HepG2 (cell line): ENCODE measurements around the gene GTF2A1. TPM values are rescaled to one million over a fixed set of nuclear protein-coding genes. Genes with fewer than 3 reads are reported as not detected.

Experiments
- ATAC-seq: fragments of 200-7000 bp; cut with Tn5 transposase; 3 replicates; pipeline ENCODE4 v1.9.1; 2020; ENCODE audit warnings: mild to moderate bottlenecking, moderate library complexity
- BruUV-seq: library from RNA; stranded (reverse); fragments of 400-500 nt; replicated peaks from 2 replicates; lab custom pipeline; 2021; lab: Mats Ljungman, UMichigan
- CTCF ChIA-PET: fragments of 300-600 bp; formaldehyde crosslinking; extraction: SDS; loops from one replicate; lab custom pipeline; 2021; ENCODE audit warnings: low total read pairs, inconsistent platforms, low intra/inter-chr PET ratio; lab: Yijun Ruan, JAX
- POLR2A ChIA-PET: fragments of 350-600 bp; sonication (Branson Sonifier 250); formaldehyde crosslinking; loops from one replicate; lab custom pipeline; 2020; ENCODE audit warnings: antibody characterized with exemption, inconsistent platforms; lab: Yijun Ruan, JAX
- DNase-seq: peaks from one replicate; pipeline ENCODE4 v3.0.0-alpha.2; 2015; ENCODE audit warnings: low spot score
- FAIRE-seq: peaks from 3 replicates; lab custom pipeline; 2011; peaks lifted over from hg19 to GRCh38; lab: Jason Lieb, UNC
- H2AFZ ChIP-seq: one replicate; pipeline ENCODE4 v1.6.1; 2011; ENCODE audit warnings: low read length, inconsistent platforms
- H3K27ac ChIP-seq: fragments of 300-600 bp; 3 replicates; pipeline ENCODE4 v1.8.0; 2011; ENCODE audit warnings: mixed run types, mild to moderate bottlenecking, mixed read lengths, low read length, inconsistent platforms; ENCODE audit not compliant: insufficient read depth; ENCODE audit errors: extremely low read length
- H3K27me3 ChIP-seq, 2 experiments: fragments of 200-600 bp in 1 of 2; 2 replicates in 1 of 2; 3 replicates in 1 of 2; pipeline versions ENCODE4 v1.6.0 to v1.8.0; 2011; ENCODE audit warnings: low read length in 2 of 2, mild to moderate bottlenecking in 2 of 2, moderate library complexity in 2 of 2, inconsistent platforms in 1 of 2; ENCODE audit not compliant: insufficient read depth in 2 of 2, control insufficient read depth in 1 of 2
- H3K36me3 ChIP-seq, 2 experiments: fragments of 200-600 bp in 1 of 2; replicated peaks in 1 of 2; 2 replicates in 1 of 2; 3 replicates in 1 of 2; pipeline versions ENCODE4 v1.5.1 to v1.8.0; 2011; ENCODE audit warnings: low read length in 2 of 2, inconsistent platforms in 1 of 2; ENCODE audit not compliant: insufficient read depth in 2 of 2, control insufficient read depth in 1 of 2
- H3K4me1 ChIP-seq: 2 replicates; pipeline ENCODE4 v1.5.1; 2012; ENCODE audit warnings: low read length, inconsistent platforms; ENCODE audit not compliant: insufficient read depth
- H3K4me2 ChIP-seq: 2 replicates; pipeline ENCODE4 v1.6.0; 2011; ENCODE audit warnings: low read depth, low read length, inconsistent platforms
- H3K4me3 ChIP-seq, 3 experiments: fragments of 200-600 bp in 1 of 3; sonication (generic), shearing (Covaris generic) in 1 of 3; replicated peaks in 1 of 3; 2 replicates each; pipeline ENCODE4 v1.5.1; 2011 to 2016; ENCODE audit warnings: low read length in 3 of 3, inconsistent platforms in 2 of 3, low read depth in 2 of 3, mild to moderate bottlenecking in 2 of 3, control low read depth in 1 of 3, mixed read lengths in 1 of 3; ENCODE audit not compliant: insufficient read depth in 1 of 3
- H3K79me2 ChIP-seq: one replicate; pipeline ENCODE4 v1.6.1; 2011; ENCODE audit warnings: low read length, inconsistent platforms; ENCODE audit not compliant: insufficient read depth
- H3K9ac ChIP-seq: 2 replicates; pipeline ENCODE4 v1.6.0; 2011; ENCODE audit warnings: mild to moderate bottlenecking, low read depth, low read length, inconsistent platforms; ENCODE audit not compliant: insufficient read depth
- H3K9me3 ChIP-seq: 2 replicates; pipeline ENCODE4 v1.5.1; 2012; ENCODE audit warnings: mild to moderate bottlenecking, low read length
- H4K20me1 ChIP-seq: 2 replicates; pipeline ENCODE4 v1.6.0; 2011; ENCODE audit warnings: inconsistent platforms, mild to moderate bottlenecking, low read length, moderate library complexity; ENCODE audit not compliant: insufficient read depth
- CENPT ChIP-seq: sonication (generic); formaldehyde crosslinking; IDR thresholded peaks from 2 replicates; pipeline ENCODE4 v1.8.0; 2022; ENCODE audit warnings: low read depth, mild to moderate bottlenecking, moderate library complexity, missing genetic modification reagents
- DPF2 ChIP-seq: sonication (generic); formaldehyde crosslinking; IDR thresholded peaks from 2 replicates; pipeline ENCODE4 v1.4.0; 2020; ENCODE audit warnings: mild to moderate bottlenecking, low read depth, missing genetic modification reagents, borderline replicate concordance
- ELF1 ChIP-seq: sonication (generic); formaldehyde crosslinking; IDR thresholded peaks from 2 replicates; pipeline ENCODE4 v1.4.0; 2020; ENCODE audit warnings: missing genetic modification reagents
- EP300 ChIP-seq, 3 experiments: sonication (generic) in 1 of 3; formaldehyde crosslinking in 1 of 3; IDR thresholded peaks; 2 replicates each; pipeline versions ENCODE4 v1.5.1 to v1.6.1; 2011 to 2020; ENCODE audit warnings: low read depth in 2 of 3, low read length in 2 of 3, borderline replicate concordance in 1 of 3, improper control_type of control experiment in 1 of 3, mild to moderate bottlenecking in 1 of 3, missing genetic modification reagents in 1 of 3, moderate library complexity in 1 of 3
- FIP1L1 ChIP-seq: fragments of 200-400 bp; formaldehyde crosslinking; IDR thresholded peaks from 2 replicates; pipeline ENCODE4 v1.6.1; 2018; ENCODE audit warnings: low read depth, mild to moderate bottlenecking, low read length, moderate library complexity, borderline replicate concordance; ENCODE audit not compliant: insufficient read depth
- HOXA3 ChIP-seq: sonication (generic); formaldehyde crosslinking; IDR thresholded peaks from 2 replicates; pipeline ENCODE4 v1.5.0; 2020; ENCODE audit warnings: missing genetic modification reagents
- KAT8 ChIP-seq: IDR thresholded peaks from 2 replicates; pipeline ENCODE4 v1.6.1; 2016; ENCODE audit warnings: missing genetic modification reagents, missing compliant biosample characterization
- MAFK ChIP-seq, 2 experiments: IDR thresholded peaks in 1 of 2; conservative IDR thresholded peaks in 1 of 2; 2 replicates each; pipeline ENCODE4 v1.6.1; 2011; ENCODE audit warnings: improper control_type of control experiment in 2 of 2, low read length in 2 of 2
- MIER3 ChIP-seq: IDR thresholded peaks from 2 replicates; pipeline ENCODE4 v1.6.1; 2016; ENCODE audit warnings: missing compliant biosample characterization, borderline replicate concordance
- MLXIP ChIP-seq: sonication (generic); formaldehyde crosslinking; IDR thresholded peaks from 2 replicates; pipeline ENCODE4 v1.9.0; 2021; ENCODE audit warnings: missing genetic modification reagents, borderline replicate concordance
- PAWR ChIP-seq: sonication (generic); formaldehyde crosslinking; IDR thresholded peaks from 2 replicates; pipeline ENCODE4 v1.4.0; 2020; ENCODE audit warnings: missing genetic modification reagents, mild to moderate bottlenecking, borderline replicate concordance
- TIGD3 ChIP-seq: sonication (generic); formaldehyde crosslinking; IDR thresholded peaks from 2 replicates; pipeline ENCODE4 v1.5.1; 2020; ENCODE audit warnings: mild to moderate bottlenecking, missing genetic modification reagents, borderline replicate concordance
- ZNF333 ChIP-seq: sonication (generic); formaldehyde crosslinking; IDR thresholded peaks from 2 replicates; pipeline ENCODE4 v1.4.0; 2020; ENCODE audit warnings: mild to moderate bottlenecking, missing genetic modification reagents, borderline replicate concordance
- ZNF432 ChIP-seq: sonication (generic); formaldehyde crosslinking; IDR thresholded peaks from 2 replicates; pipeline ENCODE4 v1.5.0; 2020; ENCODE audit warnings: missing genetic modification reagents, mild to moderate bottlenecking, borderline replicate concordance
- ZNF550 ChIP-seq: sonication (generic); formaldehyde crosslinking; IDR thresholded peaks from 2 replicates; pipeline ENCODE4 v1.4.0; 2020; ENCODE audit warnings: mild to moderate bottlenecking, missing genetic modification reagents, borderline replicate concordance
- ZNF552 ChIP-seq: sonication (generic); formaldehyde crosslinking; IDR thresholded peaks from 2 replicates; pipeline ENCODE4 v1.9.0; 2022; ENCODE audit warnings: missing genetic modification reagents, mild to moderate bottlenecking, borderline replicate concordance
- ZNF780A ChIP-seq: sonication (generic); formaldehyde crosslinking; IDR thresholded peaks from 2 replicates; pipeline ENCODE4 v1.8.0; 2022; ENCODE audit warnings: mild to moderate bottlenecking, missing genetic modification reagents, moderate library complexity
- ZSCAN22 ChIP-seq: sonication (generic); formaldehyde crosslinking; IDR thresholded peaks from 2 replicates; pipeline ENCODE4 v1.4.0; 2020; ENCODE audit warnings: mild to moderate bottlenecking, missing genetic modification reagents
- WGBS: methylation state at CpG from one replicate; pipeline ENCODE4 v1.1.6; 2017; ENCODE audit warnings: low lambda C conversion rate; 5-methylcytosine and 5-hydroxymethylcytosine counted together
- in situ Hi-C: cut with HindIII; loops from 2 replicates; pipeline ENCODE4 v1.10.0; 2017; ENCODE audit warnings: low pct_unique_long_range_greater_than_20kb; ENCODE audit not compliant: extremely low pct_ligation_motif_present
- intact Hi-C: fragments of 100-400 bp; cut with micrococcal nuclease; formaldehyde crosslinking; loops from one replicate; pipeline ENCODE4 v1.10.0; 2022; ENCODE audit not compliant: unreplicated experiment
- polyA plus RNA-seq, 8 experiments: library from polyadenylated mRNA; depleted of rRNA in 3 of 8; stranded (reverse) in 7 of 8; unstranded in 1 of 8; fragments of >200 nt; fragmentation: Illumina TruSeq in 4 of 8; extraction: Trizol in 4 of 8; gene quantifications; 2 replicates each; pipeline versions ENCODE4 v1.2.1 to v1.2.3, GENCODE V29; 2011 to 2016; ENCODE audit warnings: low read depth in 4 of 8, missing spikeins in 1 of 8, mixed read lengths in 1 of 8; ENCODE audit not compliant: insufficient read depth in 1 of 8
- total RNA-seq, 5 experiments: library from RNA; depleted of rRNA; stranded (reverse); fragments of >200 nt; fragmentation: Illumina TruSeq; extraction: Trizol; gene quantifications; 2 replicates each; pipeline ENCODE4 v1.2.3, GENCODE V29; 2016; ENCODE audit warnings: low read depth in 1 of 5

GTF2A1 gene
- total and polyA plus RNA-seq, 2 of the 13 experiments (the other 11 are each of a cell fraction or from before 2014, with no cell fraction given): 14.9 to 17.5 TPM

GRCh38 chr14:81157431-81157830 lies 63.3 kb downstream of the GTF2A1 start (continued):
- no peak for TF ChIP-seq CENPT (CRISPR knock-in tag)

GRCh38 chr14:81153187-81153586 lies 67.6 kb downstream of the GTF2A1 start:
- DNase-seq (no peak), ATAC-seq (no peak), FAIRE-seq (no peak)
- CTCF ChIA-PET: no interaction called here
- no peak overlapping the region for H3K9ac ChIP-seq
- TF ChIP-seq DPF2 (no peak), ZNF550 (CRISPR knock-in tag) (no peak), TIGD3 (CRISPR knock-in tag) (no peak), ZNF552 (no peak), HOXA3 (CRISPR knock-in tag) (no peak), ZNF780A (CRISPR knock-in tag) (no peak), ELF1 (CRISPR knock-in tag) (no peak), KAT8 (CRISPR knock-in tag) (no peak), ZNF432 (no peak), MAFK (conservative IDR thresholded peaks at IDR 0.05 in 1 of 2, IDR thresholded peaks at IDR 0.05 in 1 of 2; ENCODE audit: low read length in 2 of 2) (no peak), ZSCAN22 (CRISPR knock-in tag) (no peak), MIER3 (CRISPR knock-in tag) (no peak), EP300 (IDR thresholded peaks at IDR 0.05; ENCODE audit: low read depth in 2 of 2, low read length in 2 of 2) (no peak), EP300 (CRISPR knock-in tag; IDR thresholded peaks at IDR 0.05; ENCODE audit: borderline replicate concordance) (no peak), PAWR (CRISPR knock-in tag) (no peak), MLXIP (no peak), ZNF333 (CRISPR knock-in tag) (no peak), FIP1L1 (no peak)
- H4K20me1 ChIP-seq: no peaks in the 10 kb centered on the region
- no peak overlapping the region for H3K27ac ChIP-seq
- no peaks in the 10 kb centered on the region for H3K27me3 ChIP-seq
- H3K4me1 ChIP-seq: no peaks in the 10 kb centered on the region
- no TSS peak for BruUV-seq
- no peaks in the 10 kb centered on the region for H3K36me3 ChIP-seq
- no peaks in the 10 kb centered on the region for H3K79me2 ChIP-seq
- H2AFZ ChIP-seq: no peak overlapping the region
- in situ Hi-C loops (no loop called here), intact Hi-C loops (no loop called here)
- WGBS: 9% methylated on average over 1 of the region's 1 CpG
- H3K4me3 ChIP-seq: no peak overlapping the region
- no peak overlapping the region for H3K4me2 ChIP-seq
- no peaks in the 10 kb centered on the region for H3K9me3 ChIP-seq
- POLR2A ChIA-PET: no interaction called here
